NCI-H2081 treated with DMSO at 0.1 percent for 48 hours (cell line): ENCODE measurements around the gene RPS19.

Source experiments
- DNase-seq: peaks from one replicate; lab custom pipeline; 2025; lab: John Stamatoyannopoulos, UW

The RPS19 gene

DNA sequence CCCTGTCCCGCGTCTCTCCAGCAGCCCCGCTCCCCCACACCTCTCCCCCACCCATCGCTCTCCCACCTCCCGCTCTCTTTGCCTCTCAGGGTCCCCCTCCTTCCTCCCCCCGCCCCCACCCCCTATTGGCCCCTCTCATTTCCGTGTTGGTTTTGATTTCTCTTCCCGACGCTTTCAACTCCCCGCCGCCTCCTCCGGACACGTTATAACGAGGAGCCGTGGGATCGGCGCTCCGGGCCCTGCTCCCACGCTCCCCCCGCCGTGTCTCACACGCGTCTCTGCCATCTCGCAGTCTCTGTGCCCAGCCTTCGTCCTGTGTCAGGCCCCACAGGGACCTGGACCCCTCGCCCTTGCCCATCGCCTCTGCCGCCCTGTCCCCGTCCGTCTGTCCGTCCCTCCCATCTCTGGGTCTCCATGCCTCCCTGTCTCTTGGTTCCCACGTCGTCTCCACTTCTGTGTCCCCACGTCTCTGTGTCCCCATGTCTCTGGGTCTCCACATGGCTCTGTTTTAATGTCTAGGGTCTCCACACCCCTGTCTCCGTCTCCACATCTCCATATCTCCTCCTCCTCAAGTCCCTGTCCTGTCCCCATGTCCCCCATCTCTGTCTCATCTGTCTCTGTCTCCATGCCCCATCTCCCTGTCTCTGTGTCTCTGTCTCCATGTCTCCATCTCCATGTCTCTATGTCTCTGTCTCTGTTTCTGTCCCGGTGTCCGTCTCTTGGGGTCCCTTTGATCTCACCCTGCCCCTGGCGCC is 55.1 kb downstream of the RPS19 start:
- DNase-seq: no peak

DNA sequence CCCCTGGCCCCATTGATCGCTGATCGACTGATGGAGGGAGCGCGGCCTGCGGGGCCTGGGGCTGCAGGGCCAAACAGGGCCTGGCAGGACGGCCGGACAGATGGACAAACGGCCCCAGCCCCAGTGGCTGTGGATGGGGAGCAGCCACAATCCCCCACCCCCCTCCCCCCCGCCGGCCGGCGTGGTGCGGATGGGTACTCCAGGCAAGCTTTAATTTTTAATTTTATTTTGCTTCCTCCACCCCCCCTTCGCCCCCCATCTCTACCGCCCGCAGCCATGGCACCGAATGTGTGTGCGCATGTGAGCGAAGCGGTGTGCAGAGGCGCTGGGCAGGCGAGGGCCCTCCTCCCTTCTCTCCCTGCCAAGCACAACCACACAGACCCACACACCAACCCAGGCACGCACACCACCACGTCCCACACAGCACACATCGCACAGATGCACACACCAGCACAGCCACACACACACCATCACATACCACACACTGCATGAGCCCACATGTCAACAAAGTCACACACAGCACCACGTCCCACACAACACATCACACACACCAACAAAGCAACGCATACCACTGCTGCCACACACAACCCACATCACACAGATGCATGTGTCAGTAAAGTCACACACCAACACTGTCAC is 55.8 kb downstream of the RPS19 start:
- DNase-seq: no peak

DNA sequence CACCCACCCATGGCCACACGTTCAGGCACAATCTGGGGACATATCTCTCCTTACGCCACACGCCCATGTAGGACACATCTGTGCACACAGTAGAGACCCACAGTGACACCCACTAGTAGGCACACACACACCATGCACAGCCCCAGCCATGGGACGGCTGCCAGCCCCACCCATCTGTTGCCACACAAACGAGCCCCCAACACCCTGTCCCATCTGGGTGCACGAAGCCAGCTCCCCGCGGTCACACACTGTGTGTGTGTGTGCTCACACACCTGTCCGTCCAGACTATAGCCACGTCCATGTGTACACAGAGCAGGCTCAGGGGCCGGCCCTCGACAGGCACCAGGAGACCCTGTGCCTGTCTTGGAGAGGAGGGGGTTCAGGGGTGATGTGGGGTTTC is 57.6 kb downstream of the RPS19 start:
- DNase-seq: no peak

DNA sequence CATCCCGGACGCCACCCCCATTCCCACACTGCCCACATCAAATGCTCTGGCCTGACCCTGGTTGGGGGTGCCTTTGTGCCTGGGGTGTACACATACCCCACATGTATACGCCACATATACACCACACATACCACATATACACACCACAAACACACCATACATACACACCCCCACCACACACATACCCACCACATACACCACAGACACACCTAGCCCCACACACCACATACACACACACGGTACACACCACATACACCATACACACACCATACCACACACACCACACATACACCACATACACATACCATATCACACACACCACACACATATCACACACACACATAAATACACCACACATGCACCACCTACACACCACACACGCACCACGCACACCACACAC is 58.0 kb downstream of the RPS19 start:
- DNase-seq: no peak

DNA sequence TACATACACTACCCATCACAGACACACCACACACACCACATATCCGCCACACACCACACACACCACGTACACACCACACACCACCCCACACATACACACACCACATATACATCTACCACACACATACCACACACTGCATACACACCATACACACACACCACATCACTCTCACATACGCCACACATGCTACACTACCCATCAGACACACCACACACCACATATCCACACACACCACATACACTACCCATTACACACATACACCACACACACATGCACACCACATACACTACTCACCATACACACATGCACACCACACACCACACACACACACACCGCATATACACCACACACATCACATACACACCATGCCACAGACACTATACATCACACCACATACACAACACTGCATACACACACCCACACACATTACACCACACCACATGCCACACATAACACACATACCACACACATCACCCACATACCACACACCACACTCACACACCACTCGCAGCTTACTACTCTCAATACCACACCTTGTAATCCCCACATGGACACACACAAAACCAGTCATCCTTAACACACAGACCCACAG is 58.7 kb downstream of the RPS19 start:
- DNase-seq: no peak

DNA sequence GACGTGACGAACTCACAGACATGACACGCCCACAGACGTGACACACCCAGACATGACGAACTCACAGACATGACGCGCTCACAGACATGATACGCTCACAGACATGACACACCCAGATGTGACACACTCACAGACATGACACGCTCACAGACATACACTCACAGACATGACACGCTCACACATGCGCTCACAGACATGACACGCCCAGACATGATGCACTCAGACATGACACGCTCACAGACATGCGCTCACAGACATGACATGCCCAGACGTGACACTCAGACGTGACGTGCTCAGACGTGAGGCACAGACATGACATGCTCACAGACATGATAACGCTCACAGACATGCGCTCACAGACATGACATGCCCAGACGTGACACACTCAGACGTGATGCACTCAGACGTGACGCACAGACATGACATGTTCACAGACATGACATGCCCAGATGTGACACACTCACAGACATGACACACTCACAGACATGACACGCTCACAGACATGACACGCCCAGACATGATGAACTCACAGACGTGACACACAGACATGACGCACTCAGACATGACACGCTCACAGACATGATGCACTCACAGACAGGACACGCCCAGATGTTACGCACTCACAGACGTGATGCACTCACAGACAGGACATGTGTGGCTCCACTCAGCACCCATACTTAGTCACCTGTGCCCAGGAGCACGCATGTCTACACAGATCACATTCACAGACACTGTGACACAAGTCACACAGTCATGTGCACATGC is 60.1 kb downstream of the RPS19 start:
- DNase-seq: no peak

DNA sequence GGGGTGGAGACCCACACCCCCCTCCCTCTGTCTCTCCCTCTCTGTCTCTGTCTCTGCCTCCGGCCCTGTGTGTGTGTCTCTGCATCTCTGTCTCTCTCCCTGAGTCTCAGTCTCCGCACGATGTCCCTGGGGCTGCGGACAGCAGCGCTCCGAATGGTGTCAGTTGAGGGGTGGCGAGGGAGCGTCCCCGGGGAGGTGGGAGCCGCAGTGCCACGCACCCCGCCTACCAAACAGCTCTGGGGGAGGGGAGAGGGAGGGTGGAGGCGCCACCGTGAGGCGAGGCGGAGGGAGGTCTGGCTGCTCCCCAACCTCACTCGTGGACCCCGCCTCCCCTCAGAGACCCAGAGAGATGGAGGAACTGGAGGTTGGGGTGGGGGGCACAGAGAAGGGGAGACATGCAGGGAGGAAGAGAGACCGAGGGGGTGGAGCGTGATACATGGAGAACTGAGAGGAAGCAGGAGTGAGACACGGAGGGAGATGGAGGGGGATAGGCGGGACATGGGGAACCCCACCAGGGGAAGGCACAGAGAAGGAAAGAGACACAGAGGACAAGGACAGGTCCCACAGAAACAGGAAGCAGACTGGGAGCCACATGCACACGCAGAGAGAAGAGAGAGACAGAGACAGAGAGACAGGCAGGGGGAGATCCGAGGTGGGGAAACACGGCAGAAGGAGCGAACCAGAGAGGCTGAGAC is 61.0 kb downstream of the RPS19 start:
- no peak for DNase-seq

DNA sequence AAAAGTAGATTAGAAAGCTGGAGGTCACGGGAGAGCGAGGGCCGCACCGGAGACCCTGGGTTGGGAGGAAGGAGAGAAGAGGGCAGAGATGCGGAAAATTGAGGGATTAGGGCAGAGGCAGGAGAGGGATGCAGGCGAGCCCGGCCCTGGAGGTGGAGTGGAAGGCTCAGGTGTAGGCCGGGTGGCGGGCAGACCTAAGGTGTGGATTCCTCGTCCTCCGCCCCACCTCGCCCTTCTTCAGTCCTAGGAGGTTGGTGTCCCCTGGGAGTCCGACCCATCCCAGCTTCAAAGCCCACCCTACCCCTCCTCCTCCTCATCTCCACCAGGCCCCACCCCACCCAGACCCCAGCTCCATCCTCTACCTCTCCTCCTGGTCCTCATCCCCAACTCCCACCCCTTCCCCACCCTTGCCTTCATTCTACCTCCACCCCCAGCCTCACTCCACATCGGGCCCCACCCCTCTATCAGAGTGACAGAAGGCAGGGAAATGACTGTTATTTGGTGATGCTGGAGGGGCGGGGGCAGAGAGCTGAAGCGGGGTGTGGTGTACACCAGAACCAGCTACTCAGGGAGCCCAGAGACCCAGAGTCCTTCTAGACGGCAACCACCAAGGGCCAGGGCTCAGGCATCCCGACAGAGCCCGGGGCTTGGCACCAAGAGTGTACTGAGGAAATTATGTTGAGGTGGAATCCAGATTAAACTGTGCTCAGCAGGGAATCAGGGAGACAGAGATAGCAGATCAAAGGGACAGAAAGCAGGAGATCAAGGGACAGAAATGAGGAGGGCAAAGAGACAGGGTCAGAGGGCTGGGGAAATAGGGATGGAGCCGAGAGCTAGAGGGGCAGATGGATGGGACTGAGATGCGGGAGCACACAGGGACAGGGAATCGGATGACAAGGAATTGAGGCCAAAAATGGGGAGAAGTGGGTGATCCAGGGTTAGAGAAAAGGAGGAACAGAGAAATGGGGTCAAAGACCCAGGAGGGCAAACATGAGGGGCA is 61.8 kb downstream of the RPS19 start:
- DNase-seq: no peak
